Measurements from ENCODE around the gene GSK3B.

GRCh38 chr3:120092474-120092873 lies 1.8 kb downstream of the GSK3B start:
- TF ChIP-seq CTCF (IDR thresholded peaks at IDR 0.05; ENCODE audit: low read length) (no peak), EZH2 (optimal IDR thresholded peaks at IDR 0.05; ENCODE audit: low read depth, low read length) (no peak)
